ENCODE data around the gene KAZN.

The KAZN gene

DNA sequence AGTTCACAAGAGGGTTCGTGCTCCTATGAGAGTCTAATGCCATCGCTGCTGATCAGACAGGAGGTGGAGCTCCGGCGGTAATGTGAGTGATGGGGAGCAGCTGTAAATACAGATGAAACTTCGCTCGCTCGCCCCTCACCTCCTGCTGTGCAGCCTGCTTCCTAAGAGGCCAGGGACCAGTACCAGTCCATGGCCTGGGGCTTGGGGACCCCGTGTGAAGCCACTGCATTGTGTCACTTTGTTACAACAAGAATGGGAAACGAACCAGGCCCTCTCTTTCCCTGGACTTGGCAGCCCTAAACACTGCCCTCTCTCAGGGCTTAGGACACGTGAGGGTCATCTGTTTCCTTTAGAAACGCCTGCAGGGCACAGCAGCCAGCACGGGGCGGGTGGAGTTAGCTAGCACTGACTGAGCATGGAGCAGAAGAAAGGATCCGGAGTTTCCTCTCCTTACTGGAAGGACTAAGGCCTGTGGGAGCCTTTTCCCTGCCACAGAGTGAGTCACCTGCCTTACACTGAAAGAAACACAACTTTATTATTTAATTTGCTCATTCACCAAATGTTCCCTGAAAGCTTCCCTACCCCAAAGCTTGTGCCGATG, 369.9 kb downstream of the KAZN start:
- DNase-seq: no peak

DNA sequence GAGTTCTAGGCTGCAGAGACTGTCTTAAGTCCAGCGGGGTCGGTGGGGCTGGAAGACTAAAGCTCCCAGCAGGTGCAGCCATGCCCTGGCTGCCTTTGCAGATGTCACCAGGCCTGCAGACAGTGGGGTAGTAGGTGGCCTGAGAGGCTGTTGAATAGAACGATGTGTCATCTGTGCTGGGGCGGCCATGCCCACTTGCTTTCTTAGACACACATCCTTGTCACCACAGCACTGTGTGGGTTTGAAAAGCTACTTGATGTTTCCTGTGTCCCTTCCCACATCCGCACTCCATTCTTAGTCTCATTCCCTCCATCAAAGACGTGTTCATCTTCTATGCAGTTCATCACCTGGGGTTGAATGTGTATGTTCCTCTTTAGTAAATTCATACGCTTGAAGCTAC, 370.5 kb downstream of the KAZN start:
- DNase-seq: no peak

DNA sequence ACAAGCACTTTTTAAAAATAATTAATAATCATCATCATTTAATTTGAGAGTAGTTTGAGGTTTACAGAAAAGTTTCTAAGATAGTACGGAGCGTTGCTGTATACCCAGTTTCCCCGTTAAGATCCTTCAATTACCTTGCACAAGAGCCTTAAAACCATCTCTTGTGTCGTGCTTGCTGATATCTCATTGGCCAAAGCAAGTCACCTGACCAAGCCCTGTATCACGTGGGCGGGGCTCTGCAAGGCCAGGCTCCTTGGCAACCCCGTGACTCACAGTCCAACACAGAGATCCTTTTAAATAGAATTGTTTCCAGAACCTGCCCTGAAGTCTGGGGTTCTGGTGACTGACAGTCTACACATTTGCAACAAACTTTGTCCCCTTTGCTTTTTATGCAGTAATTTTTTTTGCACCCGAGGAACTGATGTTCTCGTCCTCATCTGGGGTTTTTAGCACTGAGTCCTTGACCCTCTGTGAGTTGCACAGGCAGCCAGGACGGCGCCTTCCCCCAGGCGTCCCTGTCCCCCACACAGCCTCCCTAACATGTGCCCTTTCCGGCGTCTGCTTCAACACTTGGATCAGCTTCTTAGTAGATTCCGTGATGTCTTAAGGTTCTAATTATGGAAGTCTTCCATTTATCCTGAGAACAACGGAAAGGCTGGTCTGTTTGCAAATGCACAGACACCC, 371.8 kb downstream of the KAZN start:
- no peak for DNase-seq

GRCh38 chr1:14970799-14971141, 372.3 kb downstream of the KAZN start:
- DNase-seq: no peak

- no peak for DNase-seq
Measured at GRCh38 chr1:14971221-14971620, 372.7 kb downstream of the KAZN start.

GRCh38 chr1:14972107-14972506, 373.6 kb downstream of the KAZN start:
- DNase-seq: no peak

- no peak for DNase-seq
Measured at GRCh38 chr1:14973773-14974172, 375.3 kb downstream of the KAZN start.

DNA sequence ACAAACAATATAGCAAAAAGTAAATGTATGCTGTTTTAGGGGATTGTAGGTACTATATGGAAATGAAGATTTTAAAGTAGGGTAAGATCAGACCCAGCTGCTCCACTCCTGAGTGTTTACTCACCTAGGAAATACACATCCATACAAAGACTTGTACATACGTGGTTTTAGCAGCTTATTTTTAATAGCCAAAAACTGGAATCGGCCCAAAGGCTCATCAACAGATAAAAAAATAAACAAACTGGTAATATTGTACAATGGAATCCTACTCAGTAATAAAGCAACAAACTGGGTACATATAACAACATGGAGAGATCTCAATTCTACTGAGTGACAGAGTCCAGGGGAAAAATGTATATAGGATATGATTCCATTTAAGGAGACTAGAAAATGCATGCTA, 375.9 kb downstream of the KAZN start:
- no peak for DNase-seq

- no peak for DNase-seq
Measured at GRCh38 chr1:14975119-14975518, 376.6 kb downstream of the KAZN start.

DNA sequence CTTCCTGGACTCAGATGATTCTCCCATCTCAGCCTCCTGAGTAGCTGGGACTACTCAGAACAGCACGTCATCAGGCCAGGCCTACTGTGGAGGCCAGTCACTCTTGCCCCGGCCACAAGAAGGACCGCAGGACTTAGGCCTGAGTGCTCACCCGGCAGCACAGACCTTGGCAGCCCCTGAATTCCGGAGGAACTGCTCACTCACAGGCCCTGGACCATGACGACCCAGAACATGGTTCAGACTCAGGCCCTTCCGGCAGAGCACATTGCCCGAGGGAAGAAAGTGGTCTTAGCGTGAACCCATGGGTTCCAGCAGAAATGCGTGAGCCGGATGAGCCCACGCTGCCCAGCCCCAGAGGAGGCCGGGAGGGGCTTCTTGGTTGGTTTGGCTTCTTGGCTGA, 377.8 kb downstream of the KAZN start:
- DNase-seq: no peak

DNA sequence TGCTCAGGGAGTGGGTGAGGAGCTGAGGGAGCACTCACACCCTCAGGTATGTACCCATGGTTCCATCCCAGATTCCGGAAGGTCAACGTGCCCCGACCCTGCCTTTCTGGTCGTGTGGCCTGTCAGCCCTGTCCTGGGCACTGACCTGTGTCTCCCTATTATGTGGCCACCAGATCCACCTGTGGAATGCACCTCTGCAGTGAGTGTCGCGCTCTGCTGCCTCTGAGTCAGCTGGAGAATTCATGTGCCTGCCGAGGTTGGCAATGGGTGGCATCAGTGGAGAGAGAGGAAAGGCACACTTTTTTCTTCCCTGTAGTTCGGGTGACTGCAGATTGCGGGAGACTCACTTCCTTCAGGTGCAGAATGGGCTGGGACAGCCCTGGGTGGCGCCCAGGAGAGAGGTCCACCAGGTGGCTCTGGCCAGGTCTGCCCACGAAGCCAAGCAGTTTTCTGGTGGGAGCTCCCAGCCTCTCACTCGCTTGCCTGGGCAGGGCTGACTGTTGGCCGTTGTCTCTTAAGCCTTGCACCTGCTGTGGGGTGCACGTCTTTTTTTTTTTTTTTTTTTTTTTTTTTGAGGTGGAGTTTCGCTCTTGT, 378.9 kb downstream of the KAZN start:
- no peak for DNase-seq

- no peak for DNase-seq
Measured at GRCh38 chr1:14980621-14981218, 382.2 kb downstream of the KAZN start.

DNA sequence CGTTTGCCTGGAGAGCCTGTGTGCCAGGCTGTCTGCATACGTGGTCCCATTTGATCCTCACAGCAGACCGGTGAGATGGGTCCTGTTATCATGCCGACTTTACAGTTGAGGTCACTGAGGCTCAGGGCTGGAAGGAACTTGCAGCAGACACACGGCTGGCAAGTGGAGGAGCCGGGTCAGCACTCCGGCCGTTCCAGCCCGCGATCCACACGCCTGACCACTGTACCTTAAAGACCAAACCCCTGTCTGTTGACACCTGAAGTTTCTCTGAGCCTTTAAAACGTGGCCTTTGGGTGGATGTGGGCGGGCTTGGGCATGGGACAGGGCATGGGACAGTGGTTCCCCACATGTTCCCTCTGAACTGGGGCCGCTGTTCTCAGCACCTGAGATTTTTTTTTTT, 383.5 kb downstream of the KAZN start:
- no peak for DNase-seq

GRCh38 chr1:14983277-14983676, 384.8 kb downstream of the KAZN start:
- DNase-seq: no peak

DNA sequence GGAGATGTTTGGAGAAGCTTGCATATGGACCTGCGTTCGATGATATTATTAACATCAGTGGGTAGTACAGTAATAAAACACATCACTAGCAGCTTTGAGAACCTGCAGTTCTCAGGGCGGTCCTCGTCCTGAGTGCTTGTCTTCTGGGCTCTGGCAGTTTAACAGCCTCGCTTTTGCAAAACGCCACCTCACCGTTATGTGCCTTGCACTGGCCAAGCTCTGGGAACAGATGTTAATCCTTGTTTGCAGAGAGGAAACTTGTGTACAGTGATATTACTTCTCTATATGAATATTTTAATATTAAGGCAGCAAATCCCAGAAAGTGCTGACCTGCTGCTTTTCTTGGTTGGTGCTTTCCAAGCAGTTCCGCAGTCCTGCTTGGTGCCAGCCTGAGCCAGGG, 387.7 kb downstream of the KAZN start:
- no peak for DNase-seq

GRCh38 chr1:14987829-14988603, 389.5 kb downstream of the KAZN start:
- DNase-seq: no peak

GRCh38 chr1:14988636-14989035, 390.2 kb downstream of the KAZN start:
- DNase-seq: no peak

- no peak for DNase-seq
Measured at GRCh38 chr1:14989931-14990728, 391.6 kb downstream of the KAZN start.

GRCh38 chr1:14993414-14993813, 394.9 kb downstream of the KAZN start:
- no peak for DNase-seq

- no peak for DNase-seq
Measured at GRCh38 chr1:14994148-14994547, 395.7 kb downstream of the KAZN start.

- DNase-seq: no peak
Measured at GRCh38 chr1:14994841-14995437, 396.5 kb downstream of the KAZN start.
